Adrenal gland (tissue), 5 donors: Measurements from ENCODE around the gene OTUB2.

Experiments
- POLR2A ChIP-seq, 2 donors: fragments of 450-650 bp; IDR thresholded peaks; one replicate each; pipeline ENCODE4 v1.6.1; 2017; ENCODE audit warnings: antibody characterized with exemption in 2 of 2, mild to moderate bottlenecking in 2 of 2, moderate library complexity in 1 of 2
- TF ChIP-seq, protein P1 (sequence below), 6 experiments: fragments of 450-650 bp in 4 of 6; fragments of 200-600 bp in 2 of 6; sonication (generic) in 1 of 6; IDR thresholded peaks; 1 replicate in 5 of 6; 2 replicates in 1 of 6; pipeline versions ENCODE4 v1.5.1 to v1.8.0; 2016 to 2021; ENCODE audit warnings: antibody characterized with exemption in 6 of 6, mild to moderate bottlenecking in 2 of 6, moderate library complexity in 1 of 6
- donor health status: DM: no; HTN: no; CAD: no.

DNA sequence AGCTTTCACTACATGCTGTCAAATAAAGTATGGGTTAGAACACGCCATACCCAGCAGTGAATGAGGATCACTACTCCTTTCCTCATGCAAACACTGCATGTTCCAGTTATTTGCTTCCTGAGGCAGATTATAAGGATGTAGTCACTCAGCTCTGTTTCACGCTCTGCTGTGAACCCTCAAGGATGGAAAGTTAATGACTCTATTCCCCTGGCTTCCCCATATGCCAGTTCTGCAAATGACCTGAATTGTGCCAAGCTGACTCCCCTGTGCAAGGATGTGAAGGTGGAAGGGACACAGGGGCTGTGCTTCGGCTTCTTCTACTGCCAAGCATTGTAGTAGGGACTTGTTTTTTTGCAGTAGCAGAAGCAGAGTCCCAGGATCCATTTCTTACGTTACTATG, 61.8 kb downstream of the OTUB2 start:
- TF ChIP-seq, protein P1, sequence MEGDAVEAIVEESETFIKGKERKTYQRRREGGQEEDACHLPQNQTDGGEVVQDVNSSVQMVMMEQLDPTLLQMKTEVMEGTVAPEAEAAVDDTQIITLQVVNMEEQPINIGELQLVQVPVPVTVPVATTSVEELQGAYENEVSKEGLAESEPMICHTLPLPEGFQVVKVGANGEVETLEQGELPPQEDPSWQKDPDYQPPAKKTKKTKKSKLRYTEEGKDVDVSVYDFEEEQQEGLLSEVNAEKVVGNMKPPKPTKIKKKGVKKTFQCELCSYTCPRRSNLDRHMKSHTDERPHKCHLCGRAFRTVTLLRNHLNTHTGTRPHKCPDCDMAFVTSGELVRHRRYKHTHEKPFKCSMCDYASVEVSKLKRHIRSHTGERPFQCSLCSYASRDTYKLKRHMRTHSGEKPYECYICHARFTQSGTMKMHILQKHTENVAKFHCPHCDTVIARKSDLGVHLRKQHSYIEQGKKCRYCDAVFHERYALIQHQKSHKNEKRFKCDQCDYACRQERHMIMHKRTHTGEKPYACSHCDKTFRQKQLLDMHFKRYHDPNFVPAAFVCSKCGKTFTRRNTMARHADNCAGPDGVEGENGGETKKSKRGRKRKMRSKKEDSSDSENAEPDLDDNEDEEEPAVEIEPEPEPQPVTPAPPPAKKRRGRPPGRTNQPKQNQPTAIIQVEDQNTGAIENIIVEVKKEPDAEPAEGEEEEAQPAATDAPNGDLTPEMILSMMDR (IDR thresholded peaks at IDR 0.05): no peak
- TF ChIP-seq POLR2A (IDR thresholded peaks at IDR 0.05): no peak
